Activated naive CD8-positive, alpha-beta T cell treated with anti-CD3 and anti-CD28 coated beads for 36 hours (primary cell): ENCODE measurements around the gene LRCH2. TPM values are rescaled to one million over a fixed set of nuclear protein-coding genes. Genes with fewer than 3 reads are reported as not detected.

ENCODE experiments used
- total RNA-seq, 2 experiments: library from RNA; stranded (reverse); gene quantifications; one replicate each; pipeline ENCODE4 v1.2.3, GENCODE V29; 2021

Gene LRCH2
- total RNA-seq, 2 experiments from 2014 or later, result not detected

Other genes starting within 250 kb of the LRCH2 start
- gene IL13RA2, start 216.5 kb downstream of the LRCH2 start, total RNA-seq, result not detected
- not detected for gene RBMXL3, start 44.7 kb downstream of the LRCH2 start, total RNA-seq
- not detected for gene LUZP4, start 55.6 kb upstream of the LRCH2 start, total RNA-seq